Spleen (tissue), 3 donors: ENCODE data around the gene PYCR2.

ENCODE experiments used
- POLR2A ChIP-seq, 3 donors: fragments of 450-650 bp; IDR thresholded peaks; one replicate each; pipeline ENCODE4 v1.5.1; 2017; ENCODE audit warnings: antibody characterized with exemption in 3 of 3, mild to moderate bottlenecking in 1 of 3
- POLR2AphosphoS5 ChIP-seq, 3 donors: sonication (generic); formaldehyde crosslinking; IDR thresholded peaks; one replicate each; pipeline ENCODE4 v1.5.1; 2017; ENCODE audit warnings: antibody characterized with exemption in 3 of 3

DNA sequence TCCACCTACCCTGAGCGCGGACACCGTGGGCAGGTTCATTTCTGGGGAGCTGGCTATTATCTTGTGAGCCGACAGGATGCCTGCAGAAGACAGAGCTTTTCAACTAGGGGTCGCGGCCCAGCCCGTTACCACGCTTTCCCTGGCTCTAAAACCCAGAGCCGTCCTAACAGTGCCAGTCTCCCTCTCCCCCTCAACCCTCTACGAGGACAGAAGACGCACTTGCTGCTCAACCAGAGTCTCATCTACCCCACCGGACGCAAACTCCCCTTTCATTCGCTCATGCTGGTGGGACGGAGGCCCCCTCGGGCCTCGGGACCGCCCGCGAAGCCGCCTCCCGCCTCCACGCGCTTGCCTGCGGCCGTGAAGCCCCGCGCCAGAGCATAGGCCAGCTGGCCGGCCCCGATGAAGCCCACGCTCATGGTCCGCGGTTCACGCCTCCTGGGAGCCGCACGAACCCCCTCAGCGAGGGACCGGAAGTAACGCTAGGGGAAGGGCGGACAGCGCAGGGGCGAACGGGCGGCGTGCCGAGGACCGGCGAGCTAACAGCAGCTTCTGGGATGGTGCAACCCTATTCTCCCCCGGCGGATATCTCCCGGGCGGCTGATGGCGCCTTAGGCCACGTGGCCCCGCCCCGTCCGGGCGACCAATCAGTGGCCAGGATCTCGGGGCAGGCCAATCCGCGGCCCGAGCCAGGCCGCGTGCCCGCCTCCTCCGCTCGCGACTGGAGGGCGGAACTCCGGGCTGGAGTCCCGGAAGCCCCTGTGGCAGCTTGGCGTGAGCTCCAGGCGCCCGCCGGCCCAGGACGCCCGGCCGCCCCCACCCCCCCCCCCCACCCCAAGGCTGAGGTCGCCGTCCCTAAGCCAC is at the start of gene PYCR2:
- TF ChIP-seq POLR2AphosphoS5 (IDR thresholded peaks at IDR 0.05) (peak; percentile 91 to 96 (median 95)), POLR2A (IDR thresholded peaks at IDR 0.05) (peak in 1 of 3 donors; percentile 50)
